ENCODE measurements around the gene GRIA3.

DNA sequence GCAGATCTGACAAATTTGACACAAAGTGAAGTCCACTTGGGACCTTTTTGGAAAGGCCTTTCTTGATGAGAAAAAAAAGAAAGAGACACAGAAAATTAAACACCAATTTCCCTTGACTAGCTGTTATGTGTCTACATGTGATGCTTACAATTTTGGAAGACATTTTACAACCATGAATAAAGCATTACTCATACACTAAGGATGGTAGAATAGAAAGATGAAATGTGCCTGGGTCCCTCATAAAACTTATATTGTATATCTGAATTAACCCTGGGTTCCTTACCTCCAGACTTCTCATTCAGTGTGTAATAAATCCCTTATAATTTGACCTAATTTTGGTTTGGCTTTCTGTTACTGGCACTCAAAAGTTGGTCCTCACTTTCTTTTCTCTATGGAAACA is 16.5 kb upstream of the GRIA3 start:
- TF ChIP-seq, protein P1, sequence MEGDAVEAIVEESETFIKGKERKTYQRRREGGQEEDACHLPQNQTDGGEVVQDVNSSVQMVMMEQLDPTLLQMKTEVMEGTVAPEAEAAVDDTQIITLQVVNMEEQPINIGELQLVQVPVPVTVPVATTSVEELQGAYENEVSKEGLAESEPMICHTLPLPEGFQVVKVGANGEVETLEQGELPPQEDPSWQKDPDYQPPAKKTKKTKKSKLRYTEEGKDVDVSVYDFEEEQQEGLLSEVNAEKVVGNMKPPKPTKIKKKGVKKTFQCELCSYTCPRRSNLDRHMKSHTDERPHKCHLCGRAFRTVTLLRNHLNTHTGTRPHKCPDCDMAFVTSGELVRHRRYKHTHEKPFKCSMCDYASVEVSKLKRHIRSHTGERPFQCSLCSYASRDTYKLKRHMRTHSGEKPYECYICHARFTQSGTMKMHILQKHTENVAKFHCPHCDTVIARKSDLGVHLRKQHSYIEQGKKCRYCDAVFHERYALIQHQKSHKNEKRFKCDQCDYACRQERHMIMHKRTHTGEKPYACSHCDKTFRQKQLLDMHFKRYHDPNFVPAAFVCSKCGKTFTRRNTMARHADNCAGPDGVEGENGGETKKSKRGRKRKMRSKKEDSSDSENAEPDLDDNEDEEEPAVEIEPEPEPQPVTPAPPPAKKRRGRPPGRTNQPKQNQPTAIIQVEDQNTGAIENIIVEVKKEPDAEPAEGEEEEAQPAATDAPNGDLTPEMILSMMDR (IDR thresholded peaks at IDR 0.05), result no peak
- no peak for TF ChIP-seq POLR2A (IDR thresholded peaks at IDR 0.05)
